WERI-Rb-1 (cell line): ENCODE measurements around the gene GRHL3.

Experiments used
- DNase-seq: peaks from one replicate; pipeline ENCODE4 v3.0.0-alpha.2; 2020
- H3K27ac ChIP-seq: fragments of 250-450 bp; sonication (Bioruptor Pico); 2 replicates; pipeline ENCODE4 v1.5.1; 2020; ENCODE audit warnings: mild to moderate bottlenecking, moderate library complexity
- H3K27me3 ChIP-seq: fragments of 250-450 bp; sonication (Bioruptor Pico); 2 replicates; pipeline ENCODE4 v1.5.1; 2021; ENCODE audit warnings: mild to moderate bottlenecking, low read depth, moderate library complexity; ENCODE audit not compliant: insufficient read depth, severe bottlenecking
- H3K36me3 ChIP-seq: fragments of 250-450 bp; sonication (Bioruptor Pico); 2 replicates; pipeline ENCODE4 v1.5.1; 2020; ENCODE audit warnings: mild to moderate bottlenecking, moderate library complexity
- H3K4me3 ChIP-seq: 2 replicates; pipeline ENCODE4 v1.5.1; 2011; ENCODE audit warnings: low read depth, mild to moderate bottlenecking, control low read depth, low read length
- H3K9me3 ChIP-seq: fragments of 250-450 bp; sonication (Bioruptor Pico); 2 replicates; pipeline ENCODE4 v1.5.1; 2021; ENCODE audit warnings: mild to moderate bottlenecking, moderate library complexity; ENCODE audit not compliant: severe bottlenecking
- TF ChIP-seq, protein P1 (sequence below): IDR thresholded peaks from 2 replicates; pipeline ENCODE4 v1.5.1; 2011; ENCODE audit warnings: low read depth, mild to moderate bottlenecking, control low read depth, inconsistent platforms, low read length

GRHL3 gene

DNA sequence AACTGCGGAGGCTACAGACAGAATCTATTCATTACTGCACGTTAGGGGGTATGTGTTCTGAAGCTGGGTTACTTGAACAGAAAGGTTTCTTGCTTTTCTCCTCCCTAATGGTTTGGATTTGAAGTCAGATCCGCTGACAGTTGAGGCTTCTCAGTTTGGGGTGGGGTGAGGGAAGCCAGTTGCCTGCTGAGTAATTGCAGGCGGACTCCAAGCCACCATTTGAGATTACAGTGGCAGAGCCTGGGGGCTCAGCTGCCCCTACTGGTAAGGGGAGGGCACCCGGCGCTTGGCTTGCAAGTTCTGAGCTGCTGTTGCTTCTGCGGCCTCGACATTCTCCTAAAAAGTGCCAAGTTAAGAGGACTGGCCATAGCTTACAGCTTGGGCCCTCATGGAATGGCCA, 2.0 kb downstream of the GRHL3 start:
- Histone ChIP-seq H3K27ac (no peak overlapping the region), H3K4me3 (no peak overlapping the region), H3K27me3 (no peaks in the 10 kb centered on the region), H3K9me3 (no peaks in the 10 kb centered on the region), H3K36me3 (no peaks in the 10 kb centered on the region)
- TF ChIP-seq, protein P1, sequence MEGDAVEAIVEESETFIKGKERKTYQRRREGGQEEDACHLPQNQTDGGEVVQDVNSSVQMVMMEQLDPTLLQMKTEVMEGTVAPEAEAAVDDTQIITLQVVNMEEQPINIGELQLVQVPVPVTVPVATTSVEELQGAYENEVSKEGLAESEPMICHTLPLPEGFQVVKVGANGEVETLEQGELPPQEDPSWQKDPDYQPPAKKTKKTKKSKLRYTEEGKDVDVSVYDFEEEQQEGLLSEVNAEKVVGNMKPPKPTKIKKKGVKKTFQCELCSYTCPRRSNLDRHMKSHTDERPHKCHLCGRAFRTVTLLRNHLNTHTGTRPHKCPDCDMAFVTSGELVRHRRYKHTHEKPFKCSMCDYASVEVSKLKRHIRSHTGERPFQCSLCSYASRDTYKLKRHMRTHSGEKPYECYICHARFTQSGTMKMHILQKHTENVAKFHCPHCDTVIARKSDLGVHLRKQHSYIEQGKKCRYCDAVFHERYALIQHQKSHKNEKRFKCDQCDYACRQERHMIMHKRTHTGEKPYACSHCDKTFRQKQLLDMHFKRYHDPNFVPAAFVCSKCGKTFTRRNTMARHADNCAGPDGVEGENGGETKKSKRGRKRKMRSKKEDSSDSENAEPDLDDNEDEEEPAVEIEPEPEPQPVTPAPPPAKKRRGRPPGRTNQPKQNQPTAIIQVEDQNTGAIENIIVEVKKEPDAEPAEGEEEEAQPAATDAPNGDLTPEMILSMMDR = no peak
- DNase-seq = no peak

DNA sequence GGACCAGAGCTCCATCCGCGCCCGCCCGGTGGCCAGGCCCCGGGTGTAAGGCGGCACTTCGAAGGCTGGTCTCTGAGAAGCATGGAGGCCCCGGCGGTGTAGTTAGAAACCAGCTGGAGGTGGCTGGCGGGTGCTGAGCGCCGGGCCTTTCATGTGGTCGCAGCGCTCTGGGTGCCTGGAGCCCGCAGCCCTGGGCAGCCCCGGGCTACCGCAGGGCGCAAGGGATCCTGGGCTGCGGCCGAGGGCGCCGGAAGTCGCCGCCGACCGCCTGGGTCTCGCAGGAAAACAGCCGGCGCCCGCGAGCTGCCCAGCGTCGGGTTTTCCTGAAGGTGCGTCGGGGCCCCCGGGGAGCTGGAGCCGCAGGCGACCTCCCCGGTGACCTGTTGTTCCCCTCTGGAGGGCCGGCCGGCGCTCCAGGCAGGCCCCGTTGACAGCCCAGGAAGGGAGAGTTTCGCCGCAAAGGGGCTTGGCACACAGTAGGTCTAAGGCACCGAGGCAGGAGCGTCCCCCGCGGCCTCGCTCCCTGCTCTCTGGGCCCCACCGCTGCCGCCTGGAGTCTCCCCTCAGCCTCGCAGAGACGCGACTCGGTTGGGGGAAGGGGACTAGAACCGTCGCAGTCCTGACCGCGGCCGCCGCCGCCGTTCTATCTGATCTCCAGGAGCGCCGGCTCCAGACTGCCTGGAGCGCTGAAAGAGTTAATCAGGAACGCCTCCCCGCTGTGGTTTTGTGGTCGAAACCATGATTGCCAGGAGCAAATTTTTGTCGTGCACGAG, 2.7 kb downstream of the GRHL3 start:
- TF ChIP-seq, protein P1 = no peak
- Histone ChIP-seq H3K27me3 (no peaks in the 10 kb centered on the region), H3K4me3 (no peak overlapping the region), H3K27ac (no peak overlapping the region), H3K36me3 (no peaks in the 10 kb centered on the region), H3K9me3 (no peaks in the 10 kb centered on the region)
- no peak for DNase-seq

DNA sequence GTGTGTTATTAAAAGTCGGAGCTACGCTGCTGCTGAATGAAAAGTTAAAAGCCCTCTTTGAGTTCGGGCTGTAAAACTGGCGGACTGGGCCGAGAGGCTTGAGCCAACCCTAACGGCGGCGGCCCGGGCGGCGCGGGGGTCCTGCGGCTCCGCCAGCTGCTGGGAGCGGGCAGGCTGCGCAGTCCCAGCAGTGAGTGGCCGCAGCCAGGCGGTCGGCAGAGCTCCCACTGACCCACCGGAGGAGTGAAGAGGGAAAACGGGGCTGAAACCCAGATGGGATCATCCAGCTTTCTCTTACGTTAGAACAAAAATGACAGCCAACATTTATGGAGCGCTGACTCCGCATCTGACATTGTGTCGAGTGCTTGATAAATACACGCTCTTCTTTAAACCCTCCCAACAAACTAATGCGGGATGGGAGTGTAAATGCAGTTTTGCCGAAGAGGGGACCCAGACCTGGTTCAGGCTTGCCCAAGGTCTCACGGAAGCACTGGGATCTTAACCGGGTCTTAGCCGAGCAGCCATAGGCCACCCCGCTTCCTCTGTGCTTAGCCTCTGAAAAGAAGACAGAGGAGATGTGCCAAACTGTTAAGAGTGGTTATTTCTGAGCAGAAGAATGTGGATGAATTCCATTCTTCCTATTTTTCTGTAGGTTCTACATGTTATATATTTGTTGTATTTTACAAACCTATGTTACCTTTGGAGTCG, 3.5 kb downstream of the GRHL3 start:
- Histone ChIP-seq H3K27me3 (no peaks in the 10 kb centered on the region), H3K36me3 (no peaks in the 10 kb centered on the region), H3K27ac (no peak overlapping the region), H3K9me3 (no peaks in the 10 kb centered on the region), H3K4me3 (no peak overlapping the region)
- DNase-seq = no peak
- TF ChIP-seq, protein P1 = no peak

DNA sequence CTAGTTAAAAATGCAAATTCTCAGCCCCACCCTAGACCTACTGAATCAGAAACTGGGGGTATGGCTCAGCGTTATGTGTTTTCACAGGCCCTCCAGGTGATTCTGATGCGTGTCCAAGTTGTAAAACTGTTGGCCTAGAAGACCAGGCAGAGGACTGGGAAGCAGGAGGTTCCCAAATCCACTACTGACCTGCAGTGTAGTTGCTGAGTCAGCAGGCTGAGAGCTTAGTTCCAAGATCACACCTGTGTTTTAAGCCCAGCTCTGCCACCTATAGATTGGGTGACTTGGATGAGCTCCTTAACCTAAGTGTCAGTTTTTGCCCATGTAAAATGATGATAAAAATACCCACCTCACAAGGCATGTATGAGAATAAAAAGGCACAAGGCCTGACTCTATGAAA, 4.1 kb downstream of the GRHL3 start:
- TF ChIP-seq, protein P1 = no peak
- Histone ChIP-seq H3K9me3 (no peaks in the 10 kb centered on the region), H3K36me3 (no peaks in the 10 kb centered on the region), H3K27ac (no peak overlapping the region), H3K27me3 (no peaks in the 10 kb centered on the region), H3K4me3 (no peak overlapping the region)
- DNase-seq = no peak

DNA sequence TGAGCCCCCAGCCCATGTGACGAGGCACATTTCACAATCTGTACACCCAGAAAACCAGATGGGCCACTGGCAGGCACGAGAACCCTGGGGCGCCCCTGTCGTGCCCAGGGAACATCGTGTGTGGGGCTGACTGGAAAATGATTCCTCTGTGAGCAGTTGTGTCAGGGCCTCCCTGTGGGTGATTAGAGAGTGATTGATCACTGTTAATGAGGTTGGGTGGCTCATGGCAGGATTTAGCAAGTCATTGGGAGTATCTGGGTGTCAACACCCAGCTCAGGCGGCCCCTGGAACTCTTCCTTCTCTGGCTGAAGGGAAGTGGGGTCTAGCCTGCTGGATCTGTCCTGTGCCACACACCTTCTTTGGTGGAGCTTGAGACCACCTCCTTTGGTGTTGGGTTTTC, 5.7 kb downstream of the GRHL3 start:
- no peak for DNase-seq
- Histone ChIP-seq H3K9me3 (no peaks in the 10 kb centered on the region), H3K36me3 (no peaks in the 10 kb centered on the region), H3K4me3 (no peak overlapping the region), H3K27me3 (no peaks in the 10 kb centered on the region), H3K27ac (no peak overlapping the region)
- TF ChIP-seq, protein P1 = no peak
